Neural progenitor cell (in vitro differentiated cells): Measurements from ENCODE around the gene RAB6B.

Experiments used
- CTCF ChIP-seq: fragments of 200-600 bp; sonication (generic); IDR thresholded peaks from 2 replicates; pipeline ENCODE4 v1.5.1; 2017; ENCODE audit warnings: antibody characterized with exemption, mild to moderate bottlenecking
- EZH2 ChIP-seq: fragments of 200-600 bp; sonication (generic); IDR thresholded peaks from 2 replicates; pipeline ENCODE4 v1.6.1; 2017; ENCODE audit warnings: antibody characterized with exemption, mild to moderate bottlenecking, moderate library complexity

GRCh38 chr3:133850034-133850433 lies 45.6 kb downstream of the RAB6B start:
- TF ChIP-seq CTCF = no peak
- TF ChIP-seq EZH2 = no peak
